HEK293 (cell line): ENCODE data around the gene PKDCC.

Experiments
- ATF2 ChIP-seq: fragments of 450-650 bp; formaldehyde crosslinking; IDR thresholded peaks from 2 replicates; pipeline ENCODE4 v1.5.1; 2016; ENCODE audit warnings: missing biosample characterization, missing genetic modification characterization, low read depth
- BCL11A ChIP-seq: fragments of 450-650 bp; formaldehyde crosslinking; IDR thresholded peaks from 2 replicates; pipeline ENCODE4 v1.5.1; 2016; ENCODE audit warnings: low read depth, missing biosample characterization, missing genetic modification characterization
- CTCF ChIP-seq: fragments of 450-650 bp; formaldehyde crosslinking; IDR thresholded peaks from 2 replicates; pipeline ENCODE4 v1.5.1; 2016; ENCODE audit warnings: missing biosample characterization, missing genetic modification characterization
- SP2 ChIP-seq: fragments of 450-650 bp; formaldehyde crosslinking; IDR thresholded peaks from 2 replicates; pipeline ENCODE4 v1.5.1; 2016; ENCODE audit warnings: missing biosample characterization, missing genetic modification characterization
- SP7 ChIP-seq: fragments of 450-650 bp; formaldehyde crosslinking; IDR thresholded peaks from 2 replicates; pipeline ENCODE4 v1.5.1; 2016; ENCODE audit warnings: missing biosample characterization, missing genetic modification characterization
- ZBTB7A ChIP-seq: fragments of 450-650 bp; formaldehyde crosslinking; IDR thresholded peaks from 2 replicates; pipeline ENCODE4 v1.5.1; 2016; ENCODE audit warnings: low read depth, missing biosample characterization, missing genetic modification characterization
- ZNF133 ChIP-seq: fragments of 450-650 bp; formaldehyde crosslinking; IDR thresholded peaks from 2 replicates; pipeline ENCODE4 v1.5.1; 2016; ENCODE audit warnings: missing biosample characterization, missing genetic modification characterization
- ZNF138 ChIP-seq: fragments of 450-650 bp; formaldehyde crosslinking; IDR thresholded peaks from 2 replicates; pipeline ENCODE4 v1.5.1; 2016; ENCODE audit warnings: missing biosample characterization, missing genetic modification characterization, borderline replicate concordance
- ZNF174 ChIP-seq: fragments of 450-650 bp; formaldehyde crosslinking; IDR thresholded peaks from 2 replicates; pipeline ENCODE4 v1.5.0; 2017; ENCODE audit warnings: missing biosample characterization, mild to moderate bottlenecking, missing genetic modification characterization

GRCh38 chr2:42102591-42103450 lies 55.0 kb downstream of the PKDCC start:
- TF ChIP-seq CTCF (tag by site-specific recombination) (no peak), ZNF138 (tag by site-specific recombination) (no peak), ZBTB7A (tag by site-specific recombination) (no peak), ZNF133 (no peak), SP2 (tag by site-specific recombination) (no peak), SP7 (tag by site-specific recombination) (no peak), ZNF174 (no peak), ATF2 (no peak), BCL11A (tag by site-specific recombination) (no peak)
